Stimulated activated CD4-positive, alpha-beta T cell treated with anti-CD3 and anti-CD28 coated beads, Interleukin-15, amount 100 ng/mL, for 1 hour (primary cell): ENCODE measurements around the gene DTNA.
"Not testable (repeated sequence)": the region's sequence is repeated elsewhere in the genome, so short reads cannot be mapped to it uniquely, and the experiment has no call there.

Experiments
- DNase-seq, 2 donors: peaks; one replicate each; pipeline ENCODE4 v3.0.0-alpha.2; 2020; ENCODE audit warnings: low read depth in 1 of 2, low spot score in 1 of 2

DTNA gene

GRCh38 chr18:34723143-34723542, 13.0 kb downstream of the DTNA start:
- DNase-seq = no peak

GRCh38 chr18:34725737-34726136, 15.6 kb downstream of the DTNA start:
- not testable (repeated sequence) for DNase-seq

GRCh38 chr18:34726286-34727004, 16.3 kb downstream of the DTNA start:
- no peak for DNase-seq

GRCh38 chr18:34729264-34729663, 19.2 kb downstream of the DTNA start:
- no peak for DNase-seq

- DNase-seq = no peak
Measured at GRCh38 chr18:34729740-34730355, 19.8 kb downstream of the DTNA start.

- DNase-seq = no peak
Measured at GRCh38 chr18:34730774-34731173, 20.7 kb downstream of the DTNA start.

GRCh38 chr18:34734056-34734455, 24.0 kb downstream of the DTNA start:
- DNase-seq = no peak

- not testable (repeated sequence) for DNase-seq
Measured at GRCh38 chr18:34734526-34734925, 24.4 kb downstream of the DTNA start.

- DNase-seq = no peak
Measured at GRCh38 chr18:34738175-34738894, 28.2 kb downstream of the DTNA start.

- no peak for DNase-seq
Measured at GRCh38 chr18:34740101-34740500, 30.0 kb downstream of the DTNA start.

- DNase-seq = no peak
Measured at GRCh38 chr18:34740724-34741123, 30.6 kb downstream of the DTNA start.

GRCh38 chr18:34741401-34741800, 31.3 kb downstream of the DTNA start:
- no peak for DNase-seq

- no peak for DNase-seq
Measured at GRCh38 chr18:34742891-34743341, 32.8 kb downstream of the DTNA start.

- no peak for DNase-seq
Measured at GRCh38 chr18:34744569-34744968, 34.5 kb downstream of the DTNA start.

- no peak for DNase-seq
Measured at GRCh38 chr18:34746614-34747013, 36.5 kb downstream of the DTNA start.

GRCh38 chr18:34749721-34750120, 39.6 kb downstream of the DTNA start:
- DNase-seq = no peak

GRCh38 chr18:34752056-34752455, 42.0 kb downstream of the DTNA start:
- DNase-seq = no peak

GRCh38 chr18:34754300-34754699, 44.2 kb downstream of the DTNA start:
- DNase-seq = no peak

- no peak for DNase-seq
Measured at GRCh38 chr18:34757666-34758065, 47.6 kb downstream of the DTNA start.

GRCh38 chr18:34758378-34758948, 48.4 kb downstream of the DTNA start:
- no peak for DNase-seq

- DNase-seq = no peak
Measured at GRCh38 chr18:34760444-34760843, 50.3 kb downstream of the DTNA start.

- DNase-seq = no peak
Measured at GRCh38 chr18:34764451-34764850, 54.4 kb downstream of the DTNA start.
